GM12878 (cell line): ENCODE data around the gene FAM228B. TPM values are rescaled to one million over a fixed set of nuclear protein-coding genes. Genes with fewer than 3 reads are reported as not detected.

Experiments
- ATAC-seq: fragments of 200-7000 bp; cut with Tn5 transposase; 3 replicates; pipeline ENCODE4 v1.9.1; 2020; ENCODE audit warnings: mild to moderate bottlenecking, moderate library complexity
- BruUV-seq: library from RNA; stranded (reverse); fragments of 400-500 nt; replicated peaks from 2 replicates; lab custom pipeline; 2021; lab: Mats Ljungman, UMichigan
- CTCF ChIA-PET: fragments of 300-600 bp; sonication (Branson Sonifier 250); formaldehyde crosslinking; extraction: SDS; loops from one replicate; lab custom pipeline; 2021; ENCODE audit warnings: inconsistent platforms; lab: Yijun Ruan, JAX
- POLR2A ChIA-PET: fragments of 350-600 bp; formaldehyde crosslinking; extraction: SDS; loops from one replicate; lab custom pipeline; 2021; ENCODE audit warnings: inconsistent platforms; lab: Charles Lee
- RAD21 ChIA-PET: fragments of 300-600 bp; sonication (Branson Sonifier 250); formaldehyde crosslinking; loops from one replicate; lab custom pipeline; 2023; ENCODE audit warnings: antibody characterized with exemption; ENCODE audit not compliant: unreplicated experiment; lab: Charles Lee
- SMC1A ChIA-PET: fragments of 300-600 bp; sonication (Branson Sonifier 250); formaldehyde crosslinking; loops from one replicate; lab custom pipeline; 2023; ENCODE audit not compliant: unreplicated experiment, uncharacterized antibody; lab: Charles Lee
- DNase-seq: peaks from one replicate; pipeline ENCODE4 v3.0.0-alpha.2; 2011; ENCODE audit warnings: low read depth, low spot score
- FAIRE-seq: peaks from 3 replicates; lab custom pipeline; 2011; peaks lifted over from hg19 to GRCh38; lab: Jason Lieb, UNC
- H2AFZ ChIP-seq: 2 replicates; pipeline ENCODE4 v1.6.0; 2011; ENCODE audit warnings: low read depth, low read length, control low read depth; ENCODE audit not compliant: control insufficient read depth
- H3K27ac ChIP-seq: 2 replicates; pipeline ENCODE4 v1.5.1; 2011; ENCODE audit warnings: control low read depth; ENCODE audit not compliant: control insufficient read depth, insufficient read depth
- H3K27me3 ChIP-seq, 2 experiments: replicated peaks in 1 of 2; 2 replicates each; pipeline versions ENCODE4 v1.6.0 to v1.6.1; 2011; ENCODE audit warnings: low read length in 1 of 2; ENCODE audit not compliant: control insufficient read depth in 2 of 2, insufficient read depth in 2 of 2
- H3K36me3 ChIP-seq, 2 experiments: 2 replicates each; pipeline ENCODE4 v1.5.1; 2011; ENCODE audit warnings: low read length in 1 of 2; ENCODE audit not compliant: control insufficient read depth in 2 of 2, insufficient read depth in 2 of 2
- H3K4me1 ChIP-seq: 2 replicates; pipeline ENCODE4 v1.6.1; 2011; ENCODE audit warnings: mild to moderate bottlenecking, low read length, moderate library complexity, mixed read lengths; ENCODE audit not compliant: control insufficient read depth, insufficient read depth
- H3K4me2 ChIP-seq: 2 replicates; pipeline ENCODE4 v1.6.0; 2011; ENCODE audit warnings: control low read depth; ENCODE audit not compliant: control insufficient read depth, insufficient read depth
- H3K4me3 ChIP-seq: fragments of 200-600 bp; sonication (generic); 2 replicates; pipeline ENCODE4 v1.5.1; 2016
- H3K79me2 ChIP-seq: 2 replicates; pipeline ENCODE4 v1.6.0; 2011; ENCODE audit warnings: low read length; ENCODE audit not compliant: control insufficient read depth, insufficient read depth
- H3K9ac ChIP-seq: 2 replicates; pipeline ENCODE4 v1.8.0; 2011; ENCODE audit warnings: low read length, control low read depth, mixed read lengths; ENCODE audit not compliant: control insufficient read depth, insufficient read depth
- H3K9me3 ChIP-seq: replicated peaks from 3 replicates; pipeline ENCODE4 v1.5.1; 2011; ENCODE audit warnings: mild to moderate bottlenecking, low read length; ENCODE audit not compliant: control insufficient read depth, insufficient read depth
- H4K20me1 ChIP-seq: 2 replicates; pipeline ENCODE4 v1.6.0; 2011; ENCODE audit not compliant: control insufficient read depth, insufficient read depth
- BRCA1 ChIP-seq: IDR thresholded peaks from 2 replicates; pipeline ENCODE4 v1.6.1; 2011; ENCODE audit warnings: low read depth, low read length, improper control_type of control experiment
- CBFB ChIP-seq: IDR thresholded peaks from 2 replicates; pipeline ENCODE4 v1.6.1; 2016; ENCODE audit warnings: antibody characterized with exemption, low read depth
- CBX5 ChIP-seq: sonication (generic); IDR thresholded peaks from 2 replicates; pipeline ENCODE4 v1.6.1; 2016; ENCODE audit warnings: low read depth, moderate library complexity, mild to moderate bottlenecking, inconsistent platforms
- EP300 ChIP-seq, 2 experiments: fragments of 150-350 bp in 1 of 2; IDR thresholded peaks; 2 replicates each; pipeline ENCODE4 v1.6.1; 2011 to 2012; ENCODE audit warnings: low read depth in 2 of 2, low read length in 2 of 2, borderline replicate concordance in 1 of 2, improper control_type of control experiment in 1 of 2, inconsistent platforms in 1 of 2; ENCODE audit not compliant: control insufficient read depth in 1 of 2
- HDAC6 ChIP-seq: fragments of 200-600 bp; sonication (generic); IDR thresholded peaks from one replicate; pipeline ENCODE4 v1.8.0; 2017; ENCODE audit warnings: antibody characterized with exemption; ENCODE audit not compliant: unreplicated experiment
- IRF5 ChIP-seq: fragments of 450-650 bp; IDR thresholded peaks from 2 replicates; pipeline ENCODE4 v1.6.1; 2017; ENCODE audit warnings: borderline replicate concordance
- NR2C2 ChIP-seq: IDR thresholded peaks from 2 replicates; pipeline ENCODE4 v1.6.1; 2011; ENCODE audit warnings: borderline replicate concordance, low read depth; ENCODE audit not compliant: control insufficient read depth, insufficient read length
- NR2F1 ChIP-seq: fragments of 450-650 bp; conservative IDR thresholded peaks from 2 replicates; pipeline ENCODE4 v1.6.1; 2017; ENCODE audit warnings: mild to moderate bottlenecking
- PAX8 ChIP-seq: fragments of 450-650 bp; IDR thresholded peaks from 2 replicates; pipeline ENCODE4 v1.6.1; 2017; ENCODE audit warnings: mild to moderate bottlenecking, moderate library complexity
- POLR2A ChIP-seq: IDR thresholded peaks from 2 replicates; pipeline ENCODE4 v1.6.1; 2011; ENCODE audit warnings: low read depth, mild to moderate bottlenecking, low read length
- RAD21 ChIP-seq: IDR thresholded peaks from 2 replicates; pipeline ENCODE4 v1.6.1; 2011; ENCODE audit warnings: mild to moderate bottlenecking, low read depth, low read length, moderate library complexity; ENCODE audit not compliant: insufficient read depth
- SKIL ChIP-seq: fragments of 450-650 bp; IDR thresholded peaks from 2 replicates; pipeline ENCODE4 v1.6.1; 2017; ENCODE audit warnings: mild to moderate bottlenecking, low read depth, inconsistent platforms; ENCODE audit not compliant: poor library complexity, severe bottlenecking
- STAT3 ChIP-seq: IDR thresholded peaks from 2 replicates; pipeline ENCODE4 v1.6.1; 2011; ENCODE audit warnings: low read depth, low read length, improper control_type of control experiment
- TARDBP ChIP-seq: IDR thresholded peaks from 2 replicates; pipeline ENCODE4 v1.6.1; 2016; ENCODE audit warnings: borderline replicate concordance
- ZBTB11 ChIP-seq: fragments of 450-650 bp; formaldehyde crosslinking; IDR thresholded peaks from 2 replicates; pipeline ENCODE4 v1.5.0; 2022; ENCODE audit warnings: mild to moderate bottlenecking, missing genetic modification characterization
- ZBTB33 ChIP-seq: fragments of 450-650 bp; IDR thresholded peaks from 2 replicates; pipeline ENCODE4 v1.6.1; 2017; ENCODE audit warnings: mild to moderate bottlenecking
- WGBS: methylation state at CpG from one replicate; pipeline ENCODE4 v1.1.6; 2016; ENCODE audit warnings: low lambda C conversion rate; ENCODE audit not compliant: insufficient replicate concordance, insufficient coverage; ENCODE audit errors: missing lambda C conversion rate; 5-methylcytosine and 5-hydroxymethylcytosine counted together
- in situ Hi-C: fragments of 300-500 bp; cut with MboI; formaldehyde crosslinking; loops from 9 replicates; pipeline ENCODE4 v1.14.3; 2018; ENCODE audit warnings: mixed read lengths
- intact Hi-C: fragments of 100-400 bp; cut with micrococcal nuclease; formaldehyde crosslinking; loops from one replicate; pipeline ENCODE4 v1.14.2; 2022; ENCODE audit not compliant: unreplicated experiment
- polyA plus RNA-seq, 11 experiments: library from polyadenylated mRNA; depleted of rRNA in 4 of 11; unstranded in 6 of 11; stranded (reverse) in 5 of 11; fragments of >200 nt; fragmentation: Nextera tagmentation in 4 of 11; fragmentation: Illumina TruSeq in 1 of 11; extraction: Ambion mirVana in 4 of 11; extraction: Trizol in 1 of 11; gene quantifications; 1 replicate in 1 of 11; 2 replicates in 10 of 11; pipeline versions ENCODE4 v1.2.1 to v1.2.3, GENCODE V29; 2011 to 2016; ENCODE audit warnings: inconsistent platforms in 2 of 11, missing spikeins in 2 of 11, low read depth in 1 of 11
- total RNA-seq, 4 experiments: library from RNA; depleted of rRNA in 3 of 4; stranded (reverse); fragments of >200 nt in 3 of 4; fragmentation: Illumina TruSeq in 1 of 4; extraction: Trizol in 1 of 4; gene quantifications; 2 replicates each; pipeline versions ENCODE4 v1.2.1 to v1.2.3, GENCODE V29; 2013 to 2021

The FAM228B gene
- total and polyA plus RNA-seq, 10 of the 15 experiments (the other 5 are each of a cell fraction or from before 2014, with no cell fraction given): 3.9 to 11.0 (median 7.5) TPM

GRCh38 chr2:24080701-24081100 is 42.6 kb upstream of the FAM228B start:
- ChIA-PET RAD21 (no interaction called here), SMC1A (interaction anchor here (2.3 kb wide), 1 partner anchor 256 kb away, joined by 7 read pairs; no protein-coding TSS in a partner anchor), POLR2A (interaction anchor here (0.5 to 0.7 kb wide), 3 partner anchors 153 to 786 kb away, joined by 3 read pairs; partner anchors contain the start of gene ATAD2B), CTCF (interaction anchor here (5.2 kb wide), 1 partner anchor 255 kb away, joined by 105 read pairs; no protein-coding TSS in a partner anchor)
- no peaks in the 10 kb centered on the region for H4K20me1 ChIP-seq
- no peaks in the 10 kb centered on the region; the same call in 2 of the 3 replicates for H3K9me3 ChIP-seq
- ATAC-seq (no peak), DNase-seq (no peak), FAIRE-seq (no peak)
- peaks cover 4% of the 10 kb centered on the region for H3K79me2 ChIP-seq
- H3K27ac ChIP-seq: no peak overlapping the region
- H3K4me3 ChIP-seq: no peak overlapping the region
- H3K9ac ChIP-seq: no peak overlapping the region
- BruUV-seq: no TSS peak
- no peaks in the 10 kb centered on the region; a peak in 2 of 4 replicates for H3K36me3 ChIP-seq
- intact Hi-C loops (loop anchor here (5.0 kb wide), 1 partner anchor 302 kb away; no protein-coding TSS in a partner anchor), in situ Hi-C loops (no loop called here)
- H3K4me2 ChIP-seq: no peak overlapping the region
- H2AFZ ChIP-seq: no peak overlapping the region
- 100% methylated on average over 2 of the region's 2 CpGs for WGBS
- H3K4me1 ChIP-seq: peaks cover 12% of the 10 kb centered on the region
- no peaks in the 10 kb centered on the region for H3K27me3 ChIP-seq
- TF ChIP-seq ZBTB11 (CRISPR knock-in tag): no peak
- TF ChIP-seq NR2C2: no peak
- no peak for TF ChIP-seq ZBTB33
- TF ChIP-seq PAX8: no peak
- no peak for TF ChIP-seq NR2F1
- TF ChIP-seq RAD21: no peak
- no peak for TF ChIP-seq CBFB
- no peak for TF ChIP-seq HDAC6
- no peak for TF ChIP-seq CBX5
- TF ChIP-seq TARDBP: no peak
- no peak for TF ChIP-seq STAT3
- TF ChIP-seq EP300 (IDR thresholded peaks at IDR 0.05; ENCODE audit: borderline replicate concordance in 1 of 2, control insufficient read depth in 1 of 2, low read depth in 2 of 2, low read length in 2 of 2): no peak
- TF ChIP-seq BRCA1: no peak
- TF ChIP-seq SKIL: no peak
- TF ChIP-seq POLR2A: no peak
- no peak for TF ChIP-seq IRF5
